Endothelial cell of umbilical vein (primary cell): ENCODE data around the gene PLA2G4E. TPM values are rescaled to one million over a fixed set of nuclear protein-coding genes. Genes with fewer than 3 reads are reported as not detected.

Experiments
- BruUV-seq: library from RNA; stranded (reverse); fragments of 400-500 nt; replicated peaks from 2 replicates; lab custom pipeline; 2021; lab: Mats Ljungman, UMichigan
- CTCF ChIA-PET: fragments of 300-600, 350-600 bp; sonication (Branson Sonifier 250); formaldehyde crosslinking; loops from one replicate; lab custom pipeline; 2021; ENCODE audit warnings: antibody characterized with exemption, inconsistent platforms; lab: Charles Lee
- POLR2A ChIA-PET: fragments of 300-600, 350-600 bp; sonication (Branson Sonifier 250); formaldehyde crosslinking; loops from one replicate; lab custom pipeline; 2021; ENCODE audit warnings: antibody characterized with exemption, inconsistent platforms; lab: Charles Lee
- DNase-seq: peaks from one replicate; pipeline ENCODE4 v3.0.0-alpha.2; 2011; ENCODE audit warnings: low read depth, low spot score
- FAIRE-seq: peaks from 2 replicates; lab custom pipeline; 2011; peaks lifted over from hg19 to GRCh38; lab: Jason Lieb, UNC
- H2AFZ ChIP-seq: 2 replicates; pipeline ENCODE4 v1.6.0; 2012; ENCODE audit warnings: low read depth, low read length, control low read depth, inconsistent platforms
- H3K27ac ChIP-seq: 2 replicates; pipeline ENCODE4 v1.5.1; 2011; ENCODE audit warnings: low read depth, mild to moderate bottlenecking, control low read depth, low read length, moderate library complexity; ENCODE audit not compliant: insufficient read depth
- H3K27me3 ChIP-seq, 2 experiments: 2 replicates each; pipeline versions ENCODE4 v1.6.0 to v1.6.1; 2011; ENCODE audit warnings: low read length in 2 of 2, mixed read lengths in 1 of 2; ENCODE audit not compliant: control insufficient read depth in 2 of 2, insufficient read depth in 2 of 2
- H3K36me3 ChIP-seq, 2 experiments: 2 replicates in 1 of 2; 3 replicates in 1 of 2; pipeline ENCODE4 v1.5.1; 2011; ENCODE audit warnings: low read length in 2 of 2, mild to moderate bottlenecking in 1 of 2, moderate library complexity in 1 of 2; ENCODE audit not compliant: control insufficient read depth in 2 of 2, insufficient read depth in 2 of 2; ENCODE audit errors: extremely low read depth in 1 of 2
- H3K4me1 ChIP-seq: 3 replicates; pipeline ENCODE4 v1.5.1; 2011; ENCODE audit warnings: mild to moderate bottlenecking, low read length; ENCODE audit not compliant: control insufficient read depth, insufficient read depth; ENCODE audit errors: extremely low read depth
- H3K4me2 ChIP-seq: 2 replicates; pipeline ENCODE4 v1.6.1; 2011; ENCODE audit warnings: low read length, control low read depth, mixed read lengths; ENCODE audit not compliant: insufficient read depth
- H3K4me3 ChIP-seq, 3 experiments: fragments of 200-600 bp in 1 of 3; sonication (generic), shearing (Covaris generic) in 1 of 3; replicated peaks in 1 of 3; 2 replicates each; pipeline ENCODE4 v1.5.1; 2011 to 2016; ENCODE audit warnings: control low read depth in 3 of 3, low read length in 3 of 3, mild to moderate bottlenecking in 2 of 3, inconsistent platforms in 1 of 3, low read depth in 1 of 3, moderate library complexity in 1 of 3; ENCODE audit not compliant: insufficient read depth in 1 of 3
- H3K79me2 ChIP-seq: 2 replicates; pipeline ENCODE4 v1.6.0; 2012; ENCODE audit warnings: low read length, inconsistent platforms; ENCODE audit not compliant: control insufficient read depth, insufficient read depth
- H3K9ac ChIP-seq: replicated peaks from 2 replicates; pipeline ENCODE3; 2011; ENCODE audit warnings: low read length, control low read depth; ENCODE audit not compliant: insufficient read depth; ENCODE audit errors: extremely low read depth
- H3K9me1 ChIP-seq: replicated peaks from 3 replicates; pipeline ENCODE4 v1.6.0; 2011; ENCODE audit warnings: mild to moderate bottlenecking, low read length; ENCODE audit not compliant: control insufficient read depth, insufficient read depth; ENCODE audit errors: extremely low read depth
- H3K9me3 ChIP-seq: replicated peaks from 2 replicates; pipeline ENCODE4 v1.5.1; 2012; ENCODE audit warnings: low read length, inconsistent platforms; ENCODE audit not compliant: control insufficient read depth, insufficient read depth
- H4K20me1 ChIP-seq: replicated peaks from 2 replicates; pipeline ENCODE3; 2011; ENCODE audit warnings: mild to moderate bottlenecking, low read length; ENCODE audit not compliant: control insufficient read depth, insufficient read depth; ENCODE audit errors: extremely low read depth
- CTCF ChIP-seq, 2 donors: IDR thresholded peaks; 1 replicate in 1 of 2; 2 replicates in 1 of 2; pipeline ENCODE4 v1.5.1; 2011; ENCODE audit warnings: low read length in 2 of 2, mild to moderate bottlenecking in 2 of 2, moderate library complexity in 2 of 2, control low read depth in 1 of 2, inconsistent platforms in 1 of 2, low read depth in 1 of 2; ENCODE audit not compliant: insufficient read depth in 1 of 2; ENCODE audit errors: extremely low read depth in 1 of 2
- EZH2 ChIP-seq: IDR thresholded peaks from 2 replicates; pipeline ENCODE4 v1.6.1; 2012; ENCODE audit warnings: borderline replicate concordance, low read depth, mild to moderate bottlenecking, moderate library complexity, low read length, inconsistent platforms; ENCODE audit not compliant: severe bottlenecking
- FOS ChIP-seq: IDR thresholded peaks from 2 replicates; pipeline ENCODE4 v1.6.1; 2011; ENCODE audit warnings: mild to moderate bottlenecking, low read length, moderate library complexity, borderline replicate concordance; ENCODE audit not compliant: insufficient read depth
- GATA2 ChIP-seq: IDR thresholded peaks from 2 replicates; pipeline ENCODE4 v1.7.0; 2011; ENCODE audit warnings: low read depth, mild to moderate bottlenecking, moderate library complexity, mixed read lengths, low read length; ENCODE audit not compliant: insufficient read length, insufficient read depth
- JUN ChIP-seq: IDR thresholded peaks from 2 replicates; pipeline ENCODE4 v1.6.1; 2011; ENCODE audit warnings: borderline replicate concordance, low read depth; ENCODE audit not compliant: insufficient read length, insufficient read depth
- MAX ChIP-seq: IDR thresholded peaks from 2 replicates; pipeline ENCODE4 v1.6.1; 2011; ENCODE audit not compliant: insufficient read depth, insufficient read length
- MYC ChIP-seq: IDR thresholded peaks from one replicate; pipeline ENCODE4 v1.6.1; 2011; ENCODE audit warnings: mild to moderate bottlenecking, low read depth, low read length
- POLR2A ChIP-seq: IDR thresholded peaks from 2 replicates; pipeline ENCODE4 v1.6.1; 2012; ENCODE audit warnings: low read depth, mild to moderate bottlenecking, control low read depth, low read length
- POLR2AphosphoS5 ChIP-seq: IDR thresholded peaks from 2 replicates; pipeline ENCODE4 v1.6.1; 2012; ENCODE audit warnings: low read depth, mild to moderate bottlenecking, control low read depth, low read length, moderate library complexity; ENCODE audit not compliant: insufficient read depth
- dilution Hi-C: fragments of 300-500 bp; cut with MboI; formaldehyde crosslinking; loops from one replicate; pipeline ENCODE4 v1.15.0; 2019; ENCODE audit warnings: low sequenced_read_pairs; ENCODE audit not compliant: extremely low pct_ligation_motif_present
- intact Hi-C: fragments of 100-400 bp; cut with micrococcal nuclease; formaldehyde crosslinking; loops from one replicate; pipeline ENCODE4 v1.10.0; 2022
- polyA plus RNA-seq, 4 experiments: library from polyadenylated mRNA; depleted of rRNA in 3 of 4; stranded (reverse) in 3 of 4; unstranded in 1 of 4; fragments of >200 nt; gene quantifications; 2 replicates each; pipeline versions ENCODE4 v1.2.1 to v1.2.3, GENCODE V29; 2011 to 2012; ENCODE audit warnings: missing spikeins in 1 of 4
- total RNA-seq: library from RNA; stranded (reverse); gene quantifications from 2 replicates; pipeline ENCODE4 v1.2.3, GENCODE V29; 2021

The PLA2G4E gene
- total and polyA plus RNA-seq, 2 donors (not counting 3 experiments of a cell fraction or from before 2014, with no cell fraction given): not detected

GRCh38 chr15:41995476-41995855, 25.4 kb downstream of the PLA2G4E start:
- H3K27ac ChIP-seq: no peak overlapping the region
- dilution Hi-C loops: no loop called here
- no TSS peak for BruUV-seq

More at GRCh38 chr15:41995476-41995855, 25.4 kb downstream of the PLA2G4E start:
- Histone ChIP-seq H3K4me2 (no peak overlapping the region), H3K27me3 (no peaks in the 10 kb centered on the region), H3K9me1 (no peaks in the 10 kb centered on the region), H3K79me2 (no peaks in the 10 kb centered on the region), H3K9me3 (no peaks in the 10 kb centered on the region), H3K4me3 (no peak overlapping the region), H2AFZ (no peak overlapping the region), H3K4me1 (peaks cover 5% of the 10 kb centered on the region), H4K20me1 (no peaks in the 10 kb centered on the region), H3K36me3 (no peaks in the 10 kb centered on the region), H3K9ac (no peak overlapping the region)
- CTCF ChIA-PET: interaction anchor here (0.9 to 11.0 kb wide), 2 partner anchors 47 to 59 kb away, joined by 3 to 116 read pairs; no protein-coding TSS in a partner anchor
- POLR2A ChIA-PET: interaction anchor here (0.6 kb wide), 1 partner anchor 94 kb away, joined by 3 read pairs; no protein-coding TSS in a partner anchor
- TF ChIP-seq MAX (no peak), EZH2 (no peak), MYC (no peak), FOS (no peak), GATA2 (no peak), JUN (no peak), POLR2A (no peak), POLR2AphosphoS5 (no peak), CTCF (IDR thresholded peaks at IDR 0.05; ENCODE audit: extremely low read depth in 1 of 2, insufficient read depth in 1 of 2, low read depth in 1 of 2, low read length in 2 of 2) (no peak)
- no peak for DNase-seq
- intact Hi-C loops: no loop called here
- no peak for FAIRE-seq
